Fibroblast of villous mesenchyme (primary cell): ENCODE data around the gene SGK2. TPM values are rescaled to one million over a fixed set of nuclear protein-coding genes. Genes with fewer than 3 reads are reported as not detected.
"Not testable (repeated sequence)": the region's sequence is repeated elsewhere in the genome, so short reads cannot be mapped to it uniquely, and the experiment has no call there.

Experiments used
- DNase-seq: peaks from one replicate; pipeline ENCODE4 v3.0.0-alpha.2; 2010; ENCODE audit warnings: low read depth
- H3K4me3 ChIP-seq: 2 replicates; pipeline ENCODE4 v1.5.1; 2011; ENCODE audit warnings: low read depth, mild to moderate bottlenecking, low read length
- total RNA-seq: library from RNA; depleted of rRNA; stranded (reverse); fragments of >200 nt; gene quantifications from 2 replicates; pipeline ENCODE4 v1.2.3, GENCODE V29; 2012
- TF ChIP-seq, protein P1 (sequence below): IDR thresholded peaks from 2 replicates; pipeline ENCODE4 v1.5.1; 2012; ENCODE audit warnings: low read depth, mild to moderate bottlenecking, low read length; ENCODE audit not compliant: insufficient read depth

Gene SGK2
- total RNA-seq, 1 donor, result under 0.01 TPM

GRCh38 chr20:43579861-43580793 is 21.3 kb downstream of the SGK2 start:
- TF ChIP-seq, protein P1, sequence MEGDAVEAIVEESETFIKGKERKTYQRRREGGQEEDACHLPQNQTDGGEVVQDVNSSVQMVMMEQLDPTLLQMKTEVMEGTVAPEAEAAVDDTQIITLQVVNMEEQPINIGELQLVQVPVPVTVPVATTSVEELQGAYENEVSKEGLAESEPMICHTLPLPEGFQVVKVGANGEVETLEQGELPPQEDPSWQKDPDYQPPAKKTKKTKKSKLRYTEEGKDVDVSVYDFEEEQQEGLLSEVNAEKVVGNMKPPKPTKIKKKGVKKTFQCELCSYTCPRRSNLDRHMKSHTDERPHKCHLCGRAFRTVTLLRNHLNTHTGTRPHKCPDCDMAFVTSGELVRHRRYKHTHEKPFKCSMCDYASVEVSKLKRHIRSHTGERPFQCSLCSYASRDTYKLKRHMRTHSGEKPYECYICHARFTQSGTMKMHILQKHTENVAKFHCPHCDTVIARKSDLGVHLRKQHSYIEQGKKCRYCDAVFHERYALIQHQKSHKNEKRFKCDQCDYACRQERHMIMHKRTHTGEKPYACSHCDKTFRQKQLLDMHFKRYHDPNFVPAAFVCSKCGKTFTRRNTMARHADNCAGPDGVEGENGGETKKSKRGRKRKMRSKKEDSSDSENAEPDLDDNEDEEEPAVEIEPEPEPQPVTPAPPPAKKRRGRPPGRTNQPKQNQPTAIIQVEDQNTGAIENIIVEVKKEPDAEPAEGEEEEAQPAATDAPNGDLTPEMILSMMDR, result no peak
- no peak overlapping the region for H3K4me3 ChIP-seq
- DNase-seq, result peak; percentile 89

DNA sequence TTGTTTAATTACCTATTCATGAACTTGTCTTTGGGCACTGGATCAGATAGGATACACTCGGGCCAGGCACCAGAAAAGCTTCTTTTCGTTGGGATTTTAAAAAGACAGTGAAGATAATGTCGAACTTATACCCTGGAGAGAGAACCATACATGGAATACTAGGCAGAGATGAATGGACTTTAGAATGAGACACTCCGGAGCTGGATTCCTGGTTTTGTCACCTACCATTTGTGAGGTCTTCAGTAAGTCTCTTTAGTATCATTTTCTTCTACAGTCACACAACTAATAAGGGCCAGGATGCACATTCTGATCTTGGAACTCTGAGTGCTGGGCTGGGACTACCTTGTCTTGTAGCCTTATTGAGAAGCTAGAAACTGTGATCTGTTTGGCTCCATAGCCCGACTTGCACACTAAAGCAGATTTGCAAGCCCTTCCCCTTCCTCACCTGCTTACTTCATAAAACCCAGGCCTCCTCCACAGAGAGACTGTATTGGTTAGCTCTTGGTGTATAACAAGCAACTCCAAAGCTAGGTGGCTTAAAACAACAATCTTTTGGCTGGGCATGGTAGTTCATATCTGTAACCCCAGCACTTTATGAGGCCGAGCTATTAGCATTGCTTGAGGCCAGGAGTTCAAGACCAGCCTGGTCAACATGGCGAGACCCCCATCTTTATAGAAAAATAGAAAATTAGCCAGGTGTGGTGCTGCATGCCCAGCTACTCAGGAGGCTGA is 24.5 kb downstream of the SGK2 start:
- TF ChIP-seq, protein P1, result no peak
- H3K4me3 ChIP-seq, result no peak overlapping the region
- no peak for DNase-seq

DNA sequence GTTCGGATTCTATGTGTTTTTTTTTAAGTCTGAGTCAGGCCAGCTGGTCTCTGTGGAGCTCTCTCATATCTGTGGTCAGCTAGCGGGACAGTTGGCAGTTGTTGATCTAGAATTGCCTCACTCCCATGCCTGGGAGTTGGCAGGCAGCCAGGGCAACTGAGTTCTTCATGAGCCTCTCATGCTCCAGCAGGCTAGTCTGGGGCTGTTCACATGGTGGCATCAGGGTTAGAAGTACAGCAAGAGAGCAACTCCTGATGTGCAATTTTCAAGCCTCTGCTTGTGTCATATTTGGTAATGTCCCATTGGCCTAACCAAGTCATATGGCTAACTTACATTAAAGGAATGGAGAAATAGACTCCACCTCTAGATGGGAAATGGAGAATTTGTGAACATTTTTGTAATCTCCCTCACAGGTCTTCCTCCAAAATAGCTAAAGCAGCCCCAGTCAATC is 25.2 kb downstream of the SGK2 start:
- peak; percentile 99 for DNase-seq
- TF ChIP-seq, protein P1, result no peak
- no peak overlapping the region for H3K4me3 ChIP-seq

DNA sequence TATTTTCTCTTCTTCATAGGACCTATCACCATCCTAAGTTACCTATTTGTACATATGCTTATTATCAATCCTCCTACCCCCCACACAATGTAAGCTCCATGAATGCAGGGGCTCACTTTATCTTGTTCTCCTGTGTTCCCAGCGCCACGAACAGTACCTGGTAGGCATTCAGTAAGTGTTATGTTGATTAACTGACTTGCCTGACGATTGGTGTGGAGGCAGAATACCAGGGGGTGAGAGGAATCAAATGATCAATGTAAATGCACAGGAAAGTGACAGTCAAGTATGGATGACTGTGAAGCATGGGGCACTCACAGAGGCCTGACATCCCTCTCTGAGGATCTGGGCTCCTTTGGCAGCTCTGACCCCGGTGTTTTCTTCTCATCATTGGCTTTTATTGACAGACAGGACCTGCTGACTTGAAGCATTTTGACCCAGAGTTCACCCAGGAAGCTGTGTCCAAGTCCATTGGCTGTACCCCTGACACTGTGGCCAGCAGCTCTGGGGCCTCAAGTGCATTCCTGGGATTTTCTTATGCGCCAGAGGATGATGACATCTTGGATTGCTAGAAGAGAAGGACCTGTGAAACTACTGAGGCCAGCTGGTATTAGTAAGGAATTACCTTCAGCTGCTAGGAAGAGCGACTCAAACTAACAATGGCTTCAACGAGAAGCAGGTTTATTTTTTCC is 25.8 kb downstream of the SGK2 start:
- DNase-seq, result peak; percentile 83
- TF ChIP-seq, protein P1, result no peak

GRCh38 chr20:43586641-43587040 is 27.8 kb downstream of the SGK2 start:
- no peak for DNase-seq
- TF ChIP-seq, protein P1, result no peak
- H3K4me3 ChIP-seq, result no peak overlapping the region

More for the DNA sequence above, 25.8 kb downstream of the SGK2 start:
- no peak overlapping the region for H3K4me3 ChIP-seq

- H3K4me3 ChIP-seq, DNase-seq: not testable (repeated sequence)
Observed at GRCh38 chr20:43588526-43588925, 29.7 kb downstream of the SGK2 start.

GRCh38 chr20:43590036-43590391 is 31.2 kb downstream of the SGK2 start:
- no peak for DNase-seq
- peak overlapping the region; percentile 93 for H3K4me3 ChIP-seq
- TF ChIP-seq, protein P1, result no peak
